HFF-Myc (cell line): ENCODE measurements around the gene POLR1G.

Source experiments
- DNase-seq: peaks from one replicate; pipeline ENCODE4 v3.0.0-alpha.2; 2011; ENCODE audit warnings: low read depth; ENCODE audit errors: extremely low read depth
- H3K4me3 ChIP-seq: replicated peaks from 2 replicates; pipeline ENCODE4 v1.5.1; 2011; ENCODE audit warnings: low read depth, mild to moderate bottlenecking, control low read depth, low read length
- CTCF ChIP-seq: IDR thresholded peaks from 2 replicates; pipeline ENCODE4 v1.5.1; 2012; ENCODE audit warnings: mild to moderate bottlenecking, low read depth, low read length, control low read depth; ENCODE audit errors: missing control alignments

The POLR1G gene

DNA sequence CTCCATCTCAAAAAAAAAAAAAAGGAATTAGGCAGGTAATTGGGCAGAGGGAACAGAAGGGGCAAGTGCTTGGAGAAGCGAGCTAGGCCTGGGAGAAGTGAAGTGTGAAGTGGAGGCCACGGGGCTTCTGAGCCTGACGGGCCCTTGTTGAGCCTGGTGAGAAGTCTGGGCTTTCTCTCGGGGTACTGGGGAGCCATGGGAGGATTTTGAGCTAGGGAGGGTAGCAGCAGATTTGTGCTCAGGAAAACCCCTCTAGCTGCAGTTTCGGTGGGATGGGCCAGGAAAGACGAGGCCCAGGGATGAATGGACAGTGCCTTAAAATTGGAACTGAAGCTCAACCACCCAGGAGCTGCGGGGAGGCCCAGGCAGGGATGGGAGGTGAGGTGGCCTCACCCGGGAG, 8.0 kb downstream of the POLR1G start:
- TF ChIP-seq CTCF = no peak
- H3K4me3 ChIP-seq = no peak overlapping the region
- no peak for DNase-seq

- no peak for DNase-seq
- no peak for TF ChIP-seq CTCF
These were observed 10.7 kb downstream of the POLR1G start for GRCh38 chr19:45417151-45417550.

DNA sequence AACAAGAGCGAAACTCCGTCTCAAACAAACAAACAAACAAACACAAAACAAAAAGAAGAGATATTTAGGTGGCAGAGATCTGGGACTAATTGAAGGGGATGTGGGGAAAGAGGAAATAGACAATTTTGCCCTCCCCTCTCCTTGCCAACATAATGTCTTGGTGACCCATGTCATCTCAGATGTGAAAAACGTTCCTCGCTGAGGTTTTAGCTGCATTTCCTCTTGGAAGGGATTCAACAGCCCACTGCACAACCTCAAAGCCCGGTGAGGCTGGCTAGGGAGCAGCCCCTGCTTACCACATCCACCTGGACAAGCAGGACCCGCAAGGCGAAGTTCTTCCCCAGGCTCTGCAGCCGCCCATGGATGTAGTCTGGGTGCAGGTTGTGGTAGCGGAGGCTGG, 12.4 kb downstream of the POLR1G start:
- TF ChIP-seq CTCF = no peak
- H3K4me3 ChIP-seq = no peak overlapping the region
- DNase-seq = no peak

More at GRCh38 chr19:45417151-45417550, 10.7 kb downstream of the POLR1G start:
- H3K4me3 ChIP-seq = no peak overlapping the region

DNA sequence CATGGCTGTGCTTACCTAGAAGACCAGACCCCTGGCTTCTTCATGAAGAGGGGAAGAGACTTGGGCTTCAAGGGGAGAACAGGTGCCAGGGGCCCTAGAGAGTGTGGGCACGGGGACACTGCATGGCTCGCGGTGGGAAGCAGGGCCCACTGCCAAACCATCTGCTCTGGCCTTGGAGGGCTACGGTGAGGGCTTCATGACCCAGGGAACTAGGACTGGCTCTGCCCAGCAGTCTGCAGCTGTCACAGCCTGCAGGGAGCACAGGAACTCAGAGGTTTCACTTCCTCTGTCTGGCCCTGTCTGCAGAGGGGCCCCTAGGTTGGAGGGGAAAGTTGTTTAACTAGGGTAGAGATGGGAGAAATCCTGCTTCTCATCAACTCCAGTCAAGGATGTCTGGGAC, 13.0 kb downstream of the POLR1G start:
- no peak overlapping the region for H3K4me3 ChIP-seq
- no peak for TF ChIP-seq CTCF
- DNase-seq = no peak

DNA sequence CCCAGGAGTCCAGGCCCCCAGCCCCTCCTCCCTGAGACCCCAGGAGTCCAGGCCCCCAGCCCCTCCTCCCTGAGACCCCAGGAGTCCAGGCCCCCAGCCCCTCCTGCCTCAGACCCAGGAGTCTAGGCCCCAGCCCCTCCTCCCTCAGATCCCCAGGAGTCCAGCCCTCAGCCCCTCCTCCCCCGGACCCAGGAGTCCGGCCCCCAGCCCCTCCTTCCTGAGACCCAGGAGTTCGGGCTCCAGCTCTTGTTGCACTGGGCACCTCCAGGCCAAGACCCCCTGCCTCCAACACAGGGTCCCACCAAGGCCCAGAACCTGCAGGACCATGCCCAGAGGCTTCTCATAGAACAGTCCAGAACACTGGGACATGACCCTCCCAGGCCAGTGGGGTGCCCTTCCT, 13.5 kb downstream of the POLR1G start:
- H3K4me3 ChIP-seq = no peak overlapping the region
- DNase-seq = no peak
- TF ChIP-seq CTCF = no peak

GRCh38 chr19:45420356-45420755, 13.9 kb downstream of the POLR1G start:
- no peak for DNase-seq
- TF ChIP-seq CTCF = no peak
- no peak overlapping the region for H3K4me3 ChIP-seq

GRCh38 chr19:45420871-45421270, 14.4 kb downstream of the POLR1G start:
- no peak for TF ChIP-seq CTCF
- DNase-seq = no peak
- no peak overlapping the region for H3K4me3 ChIP-seq
